IMR-90 (cell line): ENCODE results near the gene DZIP1. TPM values are rescaled to one million over a fixed set of nuclear protein-coding genes. Genes with fewer than 3 reads are reported as not detected.

ENCODE experiments used
- ATAC-seq: fragments of 200-7000 bp; cut with Tn5 transposase; 2 replicates; pipeline ENCODE4 v1.9.1; 2020; ENCODE audit warnings: low read depth, mild to moderate bottlenecking, moderate library complexity
- BruUV-seq: library from RNA; stranded (reverse); fragments of 400-500 nt; replicated peaks from 2 replicates; lab custom pipeline; 2021; lab: Mats Ljungman, UMichigan
- CTCF ChIA-PET: fragments of 300-600 bp; formaldehyde crosslinking; extraction: SDS; loops from one replicate; lab custom pipeline; 2021; ENCODE audit warnings: antibody characterized with exemption; lab: Yijun Ruan, JAX
- POLR2A ChIA-PET: fragments of 300-600 bp; sonication (Branson Sonifier 250); formaldehyde crosslinking; loops from one replicate; lab custom pipeline; 2022; ENCODE audit warnings: antibody characterized with exemption; ENCODE audit not compliant: unreplicated experiment; lab: Charles Lee
- DNase-seq: peaks from one replicate; pipeline ENCODE4 v3.0.0; 2013
- H2AFZ ChIP-seq: replicated peaks from 2 replicates; pipeline ENCODE3; 2013; ENCODE audit warnings: low read length, mild to moderate bottlenecking; ENCODE audit not compliant: poor library complexity
- H2AK5ac ChIP-seq: 2 replicates; pipeline ENCODE4 v1.6.1; 2013; ENCODE audit warnings: low read depth, low read length, inconsistent platforms
- H2AK9ac ChIP-seq: replicated peaks from 2 replicates; pipeline ENCODE3; 2013; ENCODE audit warnings: mild to moderate bottlenecking, low read depth, low read length, moderate library complexity; ENCODE audit not compliant: poor library complexity
- H2BK120ac ChIP-seq: 2 replicates; pipeline ENCODE4 v1.6.1; 2013; ENCODE audit warnings: low read depth, low read length, inconsistent platforms
- H2BK15ac ChIP-seq: 3 replicates; pipeline ENCODE4 v1.6.1; 2013; ENCODE audit warnings: low read depth, low read length, inconsistent platforms
- H2BK20ac ChIP-seq: 2 replicates; pipeline ENCODE4 v1.6.1; 2013; ENCODE audit warnings: low read depth, mild to moderate bottlenecking, inconsistent platforms, low read length, moderate library complexity
- H2BK5ac ChIP-seq: 2 replicates; pipeline ENCODE4 v1.6.1; 2013; ENCODE audit warnings: mild to moderate bottlenecking, low read depth, low read length, inconsistent platforms; ENCODE audit not compliant: poor library complexity, severe bottlenecking
- H3K14ac ChIP-seq: replicated peaks from 2 replicates; pipeline ENCODE4 v1.6.1; 2013; ENCODE audit warnings: low read depth, low read length, inconsistent platforms
- H3K18ac ChIP-seq: 2 replicates; pipeline ENCODE4 v1.6.1; 2013; ENCODE audit warnings: low read depth, low read length, control low read depth
- H3K23ac ChIP-seq: 2 replicates; pipeline ENCODE4 v1.6.1; 2013; ENCODE audit warnings: low read depth, low read length, inconsistent platforms
- H3K27ac ChIP-seq: 2 replicates; pipeline ENCODE4 v1.5.1; 2013; ENCODE audit warnings: mild to moderate bottlenecking, control low read depth, low read length; ENCODE audit not compliant: insufficient read depth
- H3K27me3 ChIP-seq: 2 replicates; pipeline ENCODE4 v1.6.1; 2013; ENCODE audit warnings: low read length; ENCODE audit not compliant: control insufficient read depth, insufficient read depth
- H3K36me3 ChIP-seq: 2 replicates; pipeline ENCODE4 v1.6.1; 2013; ENCODE audit warnings: low read length, mixed read lengths; ENCODE audit not compliant: control insufficient read depth, insufficient read depth
- H3K4ac ChIP-seq: 2 replicates; pipeline ENCODE4 v1.6.1; 2013; ENCODE audit warnings: low read depth, low read length, inconsistent platforms
- H3K4me1 ChIP-seq: 2 replicates; pipeline ENCODE4 v1.6.1; 2013; ENCODE audit warnings: low read length, mixed read lengths; ENCODE audit not compliant: control insufficient read depth, insufficient read depth
- H3K4me2 ChIP-seq: 2 replicates; pipeline ENCODE4 v1.6.1; 2013; ENCODE audit warnings: low read depth, mild to moderate bottlenecking, control low read depth, low read length, moderate library complexity
- H3K4me3 ChIP-seq: 2 replicates; pipeline ENCODE4 v1.5.1; 2013; ENCODE audit warnings: low read depth, mild to moderate bottlenecking, control low read depth, low read length, moderate library complexity; ENCODE audit not compliant: insufficient read depth
- H3K56ac ChIP-seq: 2 replicates; pipeline ENCODE4 v1.6.1; 2013; ENCODE audit warnings: low read length, inconsistent platforms; ENCODE audit not compliant: insufficient read depth; ENCODE audit errors: extremely low read depth
- H3K79me1 ChIP-seq, 2 experiments: 2 replicates each; pipeline ENCODE4 v1.6.1; 2013; ENCODE audit warnings: low read length in 2 of 2, inconsistent platforms in 1 of 2, low read depth in 1 of 2
- H3K9ac ChIP-seq: 2 replicates; pipeline ENCODE4 v1.6.1; 2013; ENCODE audit warnings: low read depth, low read length, control low read depth
- H3K9me1 ChIP-seq: 2 replicates; pipeline ENCODE4 v1.6.1; 2013; ENCODE audit warnings: low read length, inconsistent platforms; ENCODE audit not compliant: insufficient read depth
- H3K9me3 ChIP-seq: 2 replicates; pipeline ENCODE4 v1.6.1; 2013; ENCODE audit warnings: low read length; ENCODE audit not compliant: control insufficient read depth, insufficient read depth
- H4K20me1 ChIP-seq: 2 replicates; pipeline ENCODE4 v1.6.1; 2013; ENCODE audit warnings: low read length, inconsistent platforms; ENCODE audit not compliant: insufficient read depth
- H4K5ac ChIP-seq: 2 replicates; pipeline ENCODE4 v1.6.1; 2013; ENCODE audit warnings: mild to moderate bottlenecking, low read depth, low read length, control low read depth
- H4K8ac ChIP-seq, 2 experiments: 2 replicates each; pipeline ENCODE4 v1.6.1; 2013; ENCODE audit warnings: low read depth in 2 of 2, low read length in 2 of 2, control low read depth in 1 of 2, inconsistent platforms in 1 of 2
- H4K91ac ChIP-seq: 2 replicates; pipeline ENCODE4 v1.6.1; 2013; ENCODE audit warnings: low read depth, low read length, inconsistent platforms; ENCODE audit not compliant: insufficient read depth
- BHLHE40 ChIP-seq: fragments of 150-350 bp; IDR thresholded peaks from 2 replicates; pipeline ENCODE4 v1.6.1; 2016; ENCODE audit warnings: mild to moderate bottlenecking, low read depth, low read length
- CEBPB ChIP-seq: IDR thresholded peaks from 2 replicates; pipeline ENCODE4 v1.6.1; 2012; ENCODE audit warnings: low read depth, low read length, improper control_type of control experiment
- CHD1 ChIP-seq: IDR thresholded peaks from 2 replicates; pipeline ENCODE4 v1.6.1; 2012; ENCODE audit warnings: low read depth, low read length, improper control_type of control experiment
- FOS ChIP-seq: fragments of 150-350 bp; IDR thresholded peaks from 2 replicates; pipeline ENCODE4 v1.6.1; 2016; ENCODE audit warnings: low read depth, low read length
- RAD21 ChIP-seq: IDR thresholded peaks from 2 replicates; pipeline ENCODE4 v1.6.1; 2012; ENCODE audit warnings: low read length, improper control_type of control experiment
- RFX5 ChIP-seq: IDR thresholded peaks from 2 replicates; pipeline ENCODE4 v1.8.0; 2012; ENCODE audit warnings: low read depth, mild to moderate bottlenecking, low read length, moderate library complexity
- SMC3 ChIP-seq: fragments of 150-350 bp; IDR thresholded peaks from 2 replicates; pipeline ENCODE4 v1.6.1; 2016; ENCODE audit warnings: low read depth, mild to moderate bottlenecking, antibody characterized with exemption, low read length, moderate library complexity
- USF2 ChIP-seq: fragments of 150-350 bp; IDR thresholded peaks from 2 replicates; pipeline ENCODE4 v1.6.1; 2017; ENCODE audit warnings: mild to moderate bottlenecking, antibody characterized with exemption, low read length, low read depth
- WGBS, 2 experiments: methylation state at CpG; one replicate each; pipeline versions ENCODE4 v1.1.5 to v1.1.7; 2013; ENCODE audit warnings: missing lambda C conversion rate in 2 of 2; ENCODE audit not compliant: insufficient read length in 1 of 2; ENCODE audit errors: extremely low coverage in 2 of 2; 5-methylcytosine and 5-hydroxymethylcytosine counted together
- dilution Hi-C: fragments of 300-500 bp; cut with HindIII; formaldehyde crosslinking; loops from one replicate; pipeline ENCODE4 v1.14.3; 2018; ENCODE audit warnings: low sequenced_read_pairs; ENCODE audit not compliant: unreplicated experiment
- in situ Hi-C: fragments of 300-500 bp; cut with MboI; formaldehyde crosslinking; loops from 3 replicates; pipeline ENCODE4 v1.14.3; 2019; ENCODE audit warnings: low sequenced_read_pairs, inconsistent platforms, mixed read lengths
- intact Hi-C: fragments of 100-400 bp; cut with micrococcal nuclease; formaldehyde crosslinking; loops from 2 replicates; pipeline ENCODE4 v1.10.0; 2022
- polyA plus RNA-seq, 3 experiments: library from polyadenylated mRNA; depleted of rRNA; stranded (reverse); fragments of >200 nt; gene quantifications; 2 replicates each; pipeline ENCODE4 v1.2.3, GENCODE V29; 2012; ENCODE audit warnings: low replicate concordance in 1 of 3
- total RNA-seq: library from RNA; depleted of rRNA; stranded (reverse); fragments of >200 nt; gene quantifications from 2 replicates; pipeline ENCODE4 v1.2.3, GENCODE V29; 2012
- TF ChIP-seq, protein P1 (sequence below): conservative IDR thresholded peaks from 2 replicates; pipeline ENCODE4 v1.5.1; 2012; ENCODE audit warnings: mild to moderate bottlenecking, low read depth, low read length, improper control_type of control experiment

Gene DZIP1
- total and polyA plus RNA-seq, 2 of the 4 experiments (the other 2 are of a cell fraction) = 12.2 to 15.9 TPM

- CTCF ChIA-PET = interaction anchor here (0.5 to 1.4 kb wide), 13 partner anchors 10 to 213 kb away, joined by 3 to 14 read pairs (median 3); partner anchors contain the start of gene DZIP1
- 40% methylated on average over 1 of the region's 5 CpGs; no CpG with 5 or more reads in 1 of the 2 experiments for WGBS, 2 experiments
Measured at GRCh38 chr13:95624020-95624419, 20.5 kb downstream of the DZIP1 start.

More at GRCh38 chr13:95624020-95624419, 20.5 kb downstream of the DZIP1 start:
- H4K91ac ChIP-seq = no peak overlapping the region
- H3K36me3 ChIP-seq = peaks cover 42% of the 10 kb centered on the region
- peaks cover under 1% of the 10 kb centered on the region; the same call in 1 of the 2 replicates for H3K4me1 ChIP-seq
- no peak overlapping the region for H2BK15ac ChIP-seq
- no peak overlapping the region for H3K14ac ChIP-seq
- H3K9me1 ChIP-seq = peaks cover 1% of the 10 kb centered on the region; the same call in 1 of the 2 replicates
- BruUV-seq = no TSS peak
- H3K4me3 ChIP-seq = no peak overlapping the region
- no peak overlapping the region for H3K9ac ChIP-seq
- peak; percentile 48; the same call in 1 of the 2 replicates for ATAC-seq
- dilution Hi-C loops (no loop called here), in situ Hi-C loops (no loop called here), intact Hi-C loops (loop anchor here (1.0 kb wide), 2 partner anchors 37 to 210 kb away; no protein-coding TSS in a partner anchor)
- no peak overlapping the region for H2BK5ac ChIP-seq
- no peak overlapping the region for H4K8ac ChIP-seq
- peaks cover 6% of the 10 kb centered on the region for H4K20me1 ChIP-seq
- DNase-seq = peak; percentile 64
- H2BK120ac ChIP-seq = no peak overlapping the region
- no peak overlapping the region for H3K18ac ChIP-seq
- no peak overlapping the region for H3K27ac ChIP-seq
- no peak overlapping the region for H3K4me2 ChIP-seq
- peaks cover 0 to 2% of the 10 kb centered on the region in 2 experiments; a peak in 2 of 4 replicates for H3K79me1 ChIP-seq
- H3K9me3 ChIP-seq = no peaks in the 10 kb centered on the region; the same call in 1 of the 2 replicates
- POLR2A ChIA-PET = no interaction called here
- H3K56ac ChIP-seq = no peak overlapping the region
- TF ChIP-seq CHD1 = no peak
- TF ChIP-seq CEBPB = no peak
- peak; percentile 83 for TF ChIP-seq RAD21
- TF ChIP-seq RFX5 = no peak
- no peak for TF ChIP-seq BHLHE40
- TF ChIP-seq, protein P1, sequence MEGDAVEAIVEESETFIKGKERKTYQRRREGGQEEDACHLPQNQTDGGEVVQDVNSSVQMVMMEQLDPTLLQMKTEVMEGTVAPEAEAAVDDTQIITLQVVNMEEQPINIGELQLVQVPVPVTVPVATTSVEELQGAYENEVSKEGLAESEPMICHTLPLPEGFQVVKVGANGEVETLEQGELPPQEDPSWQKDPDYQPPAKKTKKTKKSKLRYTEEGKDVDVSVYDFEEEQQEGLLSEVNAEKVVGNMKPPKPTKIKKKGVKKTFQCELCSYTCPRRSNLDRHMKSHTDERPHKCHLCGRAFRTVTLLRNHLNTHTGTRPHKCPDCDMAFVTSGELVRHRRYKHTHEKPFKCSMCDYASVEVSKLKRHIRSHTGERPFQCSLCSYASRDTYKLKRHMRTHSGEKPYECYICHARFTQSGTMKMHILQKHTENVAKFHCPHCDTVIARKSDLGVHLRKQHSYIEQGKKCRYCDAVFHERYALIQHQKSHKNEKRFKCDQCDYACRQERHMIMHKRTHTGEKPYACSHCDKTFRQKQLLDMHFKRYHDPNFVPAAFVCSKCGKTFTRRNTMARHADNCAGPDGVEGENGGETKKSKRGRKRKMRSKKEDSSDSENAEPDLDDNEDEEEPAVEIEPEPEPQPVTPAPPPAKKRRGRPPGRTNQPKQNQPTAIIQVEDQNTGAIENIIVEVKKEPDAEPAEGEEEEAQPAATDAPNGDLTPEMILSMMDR = peak; percentile 70
- TF ChIP-seq USF2 = no peak
- TF ChIP-seq SMC3 = peak; percentile 72
- TF ChIP-seq FOS = no peak
- no peak overlapping the region for H2AK9ac ChIP-seq
- H2AK5ac ChIP-seq = no peak overlapping the region; the same call in 1 of the 2 replicates
- no peak overlapping the region for H3K4ac ChIP-seq
- H2BK20ac ChIP-seq = no peak overlapping the region
- H4K5ac ChIP-seq = no peak overlapping the region
- no peak overlapping the region for H3K23ac ChIP-seq
- H2AFZ ChIP-seq = peak overlapping the region; percentile 4
- H3K27me3 ChIP-seq = no peaks in the 10 kb centered on the region
